ENCODE data around the gene UTP14C.

DNA sequence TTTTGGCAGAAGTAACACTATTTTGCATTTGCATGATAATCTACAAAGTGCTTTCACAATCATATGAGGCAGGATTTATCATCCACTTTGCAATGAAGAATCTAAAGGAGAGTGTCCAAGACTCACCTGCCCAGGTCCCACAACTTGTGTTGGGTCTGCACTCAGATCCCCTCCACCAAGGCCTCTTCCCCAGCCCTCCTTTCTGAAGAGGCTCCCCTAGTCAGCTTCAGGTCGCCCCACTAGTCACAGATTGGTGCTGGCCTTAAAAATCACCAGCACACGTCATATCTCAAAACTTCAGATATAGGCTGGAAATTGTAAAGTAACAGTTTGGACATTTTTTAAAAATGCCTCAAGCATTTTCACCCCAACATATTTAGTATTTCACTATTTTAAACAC, 30.8 kb upstream of the UTP14C start:
- TF ChIP-seq CTCF (IDR thresholded peaks at IDR 0.05; ENCODE audit: poor library complexity) = no peak
- TF ChIP-seq EZH2 (IDR thresholded peaks at IDR 0.05; ENCODE audit: borderline replicate concordance) = no peak
